SU-DHL-6 (cell line): ENCODE measurements around the gene ADGRG1.

Source experiments
- H2AFZ ChIP-seq: fragments of 200-600 bp; sonication (generic); 2 replicates; pipeline ENCODE4 v1.6.1; 2014; ENCODE audit warnings: low read depth, mild to moderate bottlenecking, moderate library complexity, mixed read lengths, antibody characterized with exemption, low read length; ENCODE audit not compliant: severe bottlenecking
- H3F3A ChIP-seq: fragments of 200-600 bp; shearing (Covaris generic); 2 replicates; pipeline ENCODE4 v1.6.0; 2016; ENCODE audit warnings: antibody characterized with exemption, mild to moderate bottlenecking; ENCODE audit not compliant: insufficient read depth
- H3K27ac ChIP-seq: fragments of 200-600 bp; sonication (generic); 2 replicates; pipeline ENCODE4 v1.5.1; 2016; ENCODE audit warnings: low read depth, mild to moderate bottlenecking, low read length, moderate library complexity, mixed read lengths
- H3K27me3 ChIP-seq: fragments of 200-600 bp; sonication (generic), shearing (Covaris generic); 2 replicates; pipeline ENCODE4 v1.6.0; 2014; ENCODE audit warnings: mild to moderate bottlenecking, low read length
- H3K36me3 ChIP-seq: fragments of 200-600 bp; sonication (generic); 2 replicates; pipeline ENCODE4 v1.6.1; 2014; ENCODE audit warnings: mild to moderate bottlenecking, low read length, mixed read lengths
- H3K4me2 ChIP-seq: fragments of 300-600, 200-600 bp; shearing (Covaris generic), sonication (generic); 2 replicates; pipeline ENCODE4 v1.6.0; 2014; ENCODE audit warnings: low read length, low read depth, mild to moderate bottlenecking; ENCODE audit not compliant: poor library complexity, severe bottlenecking
- H3K4me3 ChIP-seq: fragments of 200-600 bp; sonication (generic); 2 replicates; pipeline ENCODE4 v1.5.1; 2014; ENCODE audit warnings: antibody characterized with exemption, low read length, mild to moderate bottlenecking, mixed read lengths; ENCODE audit not compliant: insufficient read depth, poor library complexity, severe bottlenecking
- H3K79me2 ChIP-seq: fragments of 200-600 bp; sonication (generic); 2 replicates; pipeline ENCODE4 v1.6.1; 2014; ENCODE audit warnings: mild to moderate bottlenecking, low read length, moderate library complexity; ENCODE audit not compliant: insufficient read depth
- H3K9ac ChIP-seq: fragments of 200-600 bp; sonication (generic); 2 replicates; pipeline ENCODE4 v1.7.0; 2014; ENCODE audit warnings: mild to moderate bottlenecking, low read length
- H3K9me2 ChIP-seq: fragments of 200-600 bp; sonication (generic); replicated peaks from 2 replicates; pipeline ENCODE4 v1.6.1; 2014; ENCODE audit warnings: low read length; ENCODE audit not compliant: insufficient read depth
- H3K9me3 ChIP-seq: fragments of 200-600 bp; sonication (generic); 2 replicates; pipeline ENCODE4 v1.6.1; 2014; ENCODE audit warnings: low read length, mixed read lengths; ENCODE audit not compliant: insufficient read depth
- H4K20me1 ChIP-seq: fragments of 200-600 bp; sonication (generic); 2 replicates; pipeline ENCODE4 v1.6.1; 2014; ENCODE audit warnings: low read depth, mild to moderate bottlenecking, antibody characterized with exemption, low read length, moderate library complexity, mixed read lengths
- CTCF ChIP-seq: fragments of 200-600 bp; sonication (generic); IDR thresholded peaks from one replicate; pipeline ENCODE4 v1.5.1; 2017; ENCODE audit warnings: antibody characterized with exemption, mild to moderate bottlenecking, low read length, moderate library complexity; ENCODE audit not compliant: insufficient read depth, poor library complexity, severe bottlenecking
- EZH2phosphoT487 ChIP-seq: fragments of 200-600 bp; sonication (generic), shearing (Covaris generic); conservative IDR thresholded peaks from 2 replicates; pipeline ENCODE4 v1.6.1; 2018; ENCODE audit warnings: mild to moderate bottlenecking, antibody characterized with exemption, low read length, moderate library complexity, mixed read lengths

The ADGRG1 gene

DNA sequence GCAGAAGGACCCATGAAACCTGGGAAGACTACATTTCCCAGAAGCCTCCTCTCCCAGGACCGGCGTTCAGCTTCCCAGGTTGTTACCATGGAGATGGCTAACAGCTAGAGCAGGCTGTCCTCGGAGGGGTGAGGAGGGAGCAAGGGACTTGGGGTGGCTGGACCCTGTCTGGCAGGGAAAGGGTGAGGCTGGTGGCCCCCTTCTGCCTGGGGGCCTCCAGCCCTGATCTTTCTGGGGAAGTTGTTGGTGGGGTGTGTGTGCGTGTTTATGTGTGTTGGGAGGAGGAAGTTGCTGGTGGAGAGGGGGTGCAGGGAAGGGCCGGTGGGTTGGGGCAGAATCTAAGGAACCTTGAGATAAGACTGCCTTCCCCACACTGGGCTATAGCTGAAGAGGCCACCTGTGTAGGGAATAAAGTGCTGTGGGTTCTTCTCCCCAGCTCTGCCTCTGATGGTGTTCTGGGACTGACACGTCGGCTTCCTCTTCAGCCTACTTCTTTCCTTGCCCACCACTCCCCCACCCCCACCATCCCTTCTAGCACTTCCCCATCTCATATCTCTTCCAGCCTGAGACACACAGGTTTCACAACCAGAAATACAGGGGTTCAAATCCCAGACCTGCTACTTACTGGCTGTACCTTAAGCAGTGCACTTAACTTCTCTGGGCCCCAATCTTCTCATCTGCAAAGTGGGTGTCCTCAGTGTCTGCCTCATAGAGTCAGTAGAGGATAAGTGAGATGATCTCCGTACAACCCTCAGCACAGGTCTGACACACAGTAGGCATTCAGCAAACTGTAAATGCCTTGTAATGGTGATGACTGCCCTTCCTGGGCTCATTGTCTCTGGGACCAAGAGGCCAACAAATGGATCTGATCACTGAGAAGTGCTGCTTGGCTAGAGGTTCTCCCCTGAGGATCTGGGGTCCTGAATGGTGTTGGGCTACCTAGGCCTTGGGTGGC, 66.6 kb downstream of the ADGRG1 start, which contains the start of gene DRC7:
Gene DRC7, plus strand, starts transcription at position 82 of the 955 bp plus-strand sequence. CDS start 3,144 bp downstream, outside the sequence.
- TF ChIP-seq EZH2phosphoT487: no peak
- no peak for TF ChIP-seq CTCF
- Histone ChIP-seq H4K20me1 (no peaks in the 10 kb centered on the region), H3F3A (no peaks in the 10 kb centered on the region), H3K9me3 (no peaks in the 10 kb centered on the region), H3K9me2 (no peaks in the 10 kb centered on the region), H2AFZ (no peak within 1 kb of the TSS), H3K27me3 (no peaks in the 10 kb centered on the region), H3K79me2 (no peaks in the 10 kb centered on the region), H3K36me3 (no peaks in the 10 kb centered on the region), H3K27ac (no peak within 1 kb of the TSS), H3K4me3 (no peak within 1 kb of the TSS), H3K4me2 (no peak within 1 kb of the TSS), H3K9ac (no peak within 1 kb of the TSS)

DNA sequence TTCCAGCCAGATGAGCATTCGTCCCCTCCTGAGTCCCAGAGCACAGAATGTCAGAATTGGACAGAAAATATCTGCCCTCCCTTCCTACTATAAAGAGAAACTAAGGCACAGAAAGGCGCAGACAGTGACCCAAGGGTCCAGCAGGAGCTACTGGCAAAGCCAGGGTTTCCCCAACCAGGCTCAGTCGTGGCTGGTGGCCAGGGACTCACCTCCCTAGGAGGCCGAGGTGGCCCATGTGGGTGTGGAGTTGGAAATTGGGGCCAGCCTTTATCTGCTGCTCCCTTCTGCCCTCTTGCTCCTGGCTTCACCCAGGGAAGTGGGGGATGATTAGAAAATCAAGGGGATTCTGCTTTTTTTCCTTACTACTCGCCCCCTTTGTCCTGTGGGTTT, 67.2 kb downstream of the ADGRG1 start:
- TF ChIP-seq CTCF (no peak), EZH2phosphoT487 (no peak)
- Histone ChIP-seq H3K9ac (no peak overlapping the region), H2AFZ (no peak overlapping the region), H3K4me2 (no peak overlapping the region), H3K27me3 (no peaks in the 10 kb centered on the region), H3K27ac (no peak overlapping the region), H3K79me2 (no peaks in the 10 kb centered on the region), H3K4me3 (no peak overlapping the region), H3K9me2 (no peaks in the 10 kb centered on the region), H3K9me3 (no peaks in the 10 kb centered on the region), H3K36me3 (no peaks in the 10 kb centered on the region), H4K20me1 (no peaks in the 10 kb centered on the region), H3F3A (no peaks in the 10 kb centered on the region)

DNA sequence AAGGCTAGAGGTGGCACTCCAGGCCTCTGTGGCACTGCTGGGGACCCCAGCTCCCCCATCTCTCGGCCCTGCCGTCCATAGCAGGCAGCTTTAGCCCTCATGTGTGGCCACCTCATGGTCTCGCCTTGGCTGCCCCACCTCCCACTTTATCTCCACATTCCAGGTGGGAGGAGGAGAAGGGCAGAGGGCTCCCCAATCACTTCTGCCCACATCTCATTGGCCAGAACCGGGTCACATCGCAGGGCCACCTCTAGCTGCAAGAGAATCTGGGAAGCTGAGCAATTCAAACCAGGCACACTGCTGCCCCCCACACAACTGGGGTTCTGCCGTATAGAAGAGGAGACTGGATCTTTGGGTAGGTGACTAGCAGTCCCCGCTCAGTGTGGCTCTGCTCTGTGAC, 67.8 kb downstream of the ADGRG1 start:
- Histone ChIP-seq H3K27me3 (no peaks in the 10 kb centered on the region), H3K9me2 (no peaks in the 10 kb centered on the region), H3K36me3 (no peaks in the 10 kb centered on the region), H3K9me3 (no peaks in the 10 kb centered on the region), H2AFZ (no peak overlapping the region), H3F3A (no peaks in the 10 kb centered on the region), H4K20me1 (no peaks in the 10 kb centered on the region), H3K27ac (no peak overlapping the region), H3K4me2 (no peak overlapping the region), H3K9ac (no peak overlapping the region), H3K4me3 (no peak overlapping the region), H3K79me2 (no peaks in the 10 kb centered on the region)
- TF ChIP-seq EZH2phosphoT487 (no peak), CTCF (no peak)
